Ascending aorta (tissue), 2 donors: ENCODE measurements around the gene ROR1. TPM values are rescaled to one million over a fixed set of nuclear protein-coding genes. Genes with fewer than 3 reads are reported as not detected.
"Not testable (repeated sequence)": the region's sequence is repeated elsewhere in the genome, so short reads cannot be mapped to it uniquely, and the experiment has no call there.

Experiments used
- DNase-seq, 2 donors: peaks; one replicate each; pipeline ENCODE4 v3.0.0-alpha.2; 2019; ENCODE audit warnings: low spot score in 2 of 2
- H3K27ac ChIP-seq, 2 donors: fragments of 200-600 bp; sonication (generic); one replicate each; pipeline ENCODE4 v1.5.1; 2016 to 2017; ENCODE audit warnings: mild to moderate bottlenecking in 1 of 2
- H3K27me3 ChIP-seq: fragments of 200-600 bp; sonication (generic); one replicate; pipeline ENCODE4 v1.5.1; 2017
- H3K36me3 ChIP-seq, 2 donors: fragments of 200-600 bp; sonication (generic); one replicate each; pipeline ENCODE4 v1.5.1; 2016
- H3K4me1 ChIP-seq, 2 donors: fragments of 200-600 bp; sonication (generic); one replicate each; pipeline ENCODE4 v1.5.1; 2016 to 2017; ENCODE audit warnings: mild to moderate bottlenecking in 1 of 2
- H3K4me3 ChIP-seq, 2 donors: fragments of 200-600 bp; sonication (generic); one replicate each; pipeline ENCODE4 v1.5.1; 2016 to 2017; ENCODE audit warnings: mild to moderate bottlenecking in 1 of 2
- H3K9me3 ChIP-seq, 2 donors: fragments of 200-600 bp; sonication (generic); one replicate each; pipeline ENCODE4 v1.5.1; 2016
- CTCF ChIP-seq, 3 experiments: fragments of 200-600 bp in 2 of 3; fragments of 450-650 bp in 1 of 3; sonication (generic) in 2 of 3; IDR thresholded peaks; one replicate each; pipeline ENCODE4 v1.5.1; 2016 to 2019; ENCODE audit warnings: antibody characterized with exemption in 3 of 3, mild to moderate bottlenecking in 1 of 3, moderate library complexity in 1 of 3
- intact Hi-C: fragments of 100-400 bp; cut with DNase I; formaldehyde crosslinking; loops from one replicate; pipeline ENCODE4 v1.15.1; 2023
- total RNA-seq: library from RNA; depleted of rRNA; stranded (reverse); fragments of >200 nt; gene quantifications from one replicate; pipeline ENCODE4 v1.1.0, GENCODE V29; 2016

Gene ROR1
- total RNA-seq, 1 donor from 2014 or later: 115 TPM

GRCh38 chr1:64220241-64220640 is 446.4 kb downstream of the ROR1 start:
- no peak for DNase-seq
- H3K27ac ChIP-seq: no peak overlapping the region

GRCh38 chr1:64223329-64224151 is 449.7 kb downstream of the ROR1 start:
- no peak for TF ChIP-seq CTCF (IDR thresholded peaks at IDR 0.05)
- no peak for DNase-seq
- H3K27me3 ChIP-seq: no peaks in the 10 kb centered on the region
- peaks cover 0 to 4% of the 10 kb centered on the region in 2 donors for H3K4me1 ChIP-seq
- peak overlapping the region in 1 of 2 donors; percentile 41 for H3K27ac ChIP-seq
- H3K4me3 ChIP-seq: no peak overlapping the region
- no peaks in the 10 kb centered on the region for H3K36me3 ChIP-seq
- H3K9me3 ChIP-seq: no peaks in the 10 kb centered on the region
- intact Hi-C loops: no loop called here

More at GRCh38 chr1:64220241-64220640, 446.4 kb downstream of the ROR1 start:
- peaks cover 0 to 4% of the 10 kb centered on the region in 2 donors for H3K4me1 ChIP-seq
- no peaks in the 10 kb centered on the region for H3K36me3 ChIP-seq
- H3K4me3 ChIP-seq: no peak overlapping the region
- intact Hi-C loops: no loop called here
- no peaks in the 10 kb centered on the region for H3K27me3 ChIP-seq
- no peaks in the 10 kb centered on the region for H3K9me3 ChIP-seq
- no peak for TF ChIP-seq CTCF (IDR thresholded peaks at IDR 0.05)

- H3K9me3 ChIP-seq, DNase-seq, H3K27me3 ChIP-seq, H3K27ac ChIP-seq, H3K4me1 ChIP-seq, intact Hi-C loops, H3K36me3 ChIP-seq, H3K4me3 ChIP-seq: not testable (repeated sequence)
Measured at GRCh38 chr1:64224236-64224635, 450.4 kb downstream of the ROR1 start.

- Histone ChIP-seq H3K27me3 (no peaks in the 10 kb centered on the region), H3K4me1 (peaks cover 0 to 4% of the 10 kb centered on the region in 2 donors), H3K9me3 (no peaks in the 10 kb centered on the region), H3K4me3 (no peak overlapping the region), H3K27ac (no peak overlapping the region), H3K36me3 (no peaks in the 10 kb centered on the region)
- intact Hi-C loops: no loop called here
- no peak for DNase-seq
- no peak for TF ChIP-seq CTCF (IDR thresholded peaks at IDR 0.05)
Measured at GRCh38 chr1:64228167-64228957, 454.5 kb downstream of the ROR1 start.

GRCh38 chr1:64229307-64229706 is 455.5 kb downstream of the ROR1 start:
- DNase-seq: no peak
- Histone ChIP-seq H3K27ac (no peak overlapping the region), H3K27me3 (no peaks in the 10 kb centered on the region), H3K4me3 (no peak overlapping the region), H3K4me1 (no peaks in the 10 kb centered on the region), H3K36me3 (no peaks in the 10 kb centered on the region), H3K9me3 (no peaks in the 10 kb centered on the region)
- intact Hi-C loops: no loop called here
- TF ChIP-seq CTCF (IDR thresholded peaks at IDR 0.05): no peak

Other genes starting within 250 kb of the ROR1 start
- gene PGM1, start 180.6 kb upstream of the ROR1 start, total RNA-seq: 23.7 TPM